GM19023 (cell line): ENCODE results near the gene DDOST.

Experiments used
- ATAC-seq: cut with Tn5 transposase; IDR thresholded peaks from one replicate; pipeline ENCODE4 v1.9.1; 2021; ENCODE audit warnings: mild to moderate bottlenecking, moderate library complexity; ENCODE audit not compliant: unreplicated experiment

DDOST gene

DNA sequence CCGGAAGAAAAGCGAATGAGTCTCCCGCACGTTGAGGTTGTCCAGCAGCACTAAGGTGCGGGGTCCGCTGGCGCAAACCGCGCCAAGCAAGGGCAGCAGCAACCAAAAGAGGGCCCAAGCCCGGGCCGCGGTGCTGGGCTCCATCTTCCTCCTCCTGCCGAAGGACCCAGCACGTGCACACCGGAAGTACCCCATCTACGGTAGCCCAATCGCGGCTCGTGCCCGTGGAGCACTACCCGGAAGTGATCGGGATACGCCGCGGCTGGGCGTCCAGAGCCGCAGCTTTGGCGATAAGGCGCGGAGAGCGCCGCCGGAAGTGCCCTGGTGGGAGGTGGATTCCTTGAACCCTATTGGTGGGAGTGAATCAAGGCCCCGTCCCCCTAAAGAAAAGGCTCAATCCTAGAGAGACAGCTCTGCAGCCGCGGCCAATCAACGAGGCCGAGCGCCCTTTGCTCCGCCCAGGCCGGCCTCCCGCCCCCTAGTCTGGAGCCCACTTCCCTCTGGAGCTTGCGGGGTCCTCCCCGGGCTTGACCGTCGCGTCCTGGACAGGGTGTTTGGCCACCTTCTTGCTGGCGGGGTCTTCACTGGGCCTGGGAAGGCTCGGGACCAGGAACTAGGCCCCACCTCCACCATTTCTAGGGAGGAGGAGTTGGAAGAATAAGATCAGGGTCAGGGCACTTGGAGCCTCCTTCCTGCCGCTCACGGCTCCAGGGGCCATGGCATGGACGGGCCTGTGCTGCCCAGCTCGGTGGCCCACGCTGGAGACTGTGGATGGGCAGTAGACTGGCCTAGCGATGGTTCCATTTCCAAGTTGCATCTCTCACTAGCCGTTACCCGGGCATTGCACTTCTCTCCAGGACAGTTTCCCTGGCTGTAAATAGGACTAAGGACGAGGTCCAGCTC, at the start of gene DDOST:
Gene DDOST (minus strand): TSS at position 163 of the 903 bp plus-strand sequence. CDS start 19 bp downstream, at position 144.
- peak; percentile 97 for ATAC-seq

DNA sequence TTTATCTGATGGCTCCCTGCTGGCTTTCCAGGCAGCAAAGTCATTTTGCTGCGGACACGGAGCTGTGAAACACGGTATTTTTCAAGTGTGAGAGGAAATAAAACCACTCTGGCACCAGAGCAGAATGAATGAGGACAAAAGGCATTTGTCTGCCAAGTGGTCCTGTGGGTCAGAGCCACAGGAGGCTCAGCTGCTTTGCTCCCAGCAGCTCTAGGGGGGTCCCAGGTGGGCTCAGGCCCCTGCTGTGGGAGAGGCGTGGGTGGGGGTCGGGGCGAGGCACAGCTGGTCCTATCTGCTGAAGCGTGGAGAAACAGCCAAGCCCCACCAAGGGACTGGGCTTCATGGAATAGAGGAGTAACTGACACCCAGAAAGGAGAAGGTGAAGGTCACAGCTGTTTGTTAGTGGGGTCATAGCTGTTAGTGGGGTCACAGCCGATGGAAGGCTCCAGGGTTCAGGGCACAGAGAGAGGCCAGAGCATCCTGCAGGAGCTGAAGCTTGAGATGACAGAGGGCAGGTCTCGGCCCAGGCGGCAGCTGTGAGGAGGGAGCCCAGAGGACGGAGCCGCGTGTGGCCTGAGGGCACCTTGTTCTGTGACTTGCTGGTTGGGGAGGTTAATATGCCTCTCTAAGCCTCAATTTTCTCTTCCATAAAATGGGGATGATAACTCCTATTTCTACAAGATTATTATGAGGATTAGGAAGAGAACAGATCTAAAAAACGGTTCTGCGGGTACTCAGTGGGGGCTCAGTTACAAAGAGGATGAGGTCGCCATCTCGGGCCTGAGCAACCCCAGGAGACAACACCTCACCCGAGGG, 49.5 kb upstream of the DDOST start:
- ATAC-seq: no peak

DNA sequence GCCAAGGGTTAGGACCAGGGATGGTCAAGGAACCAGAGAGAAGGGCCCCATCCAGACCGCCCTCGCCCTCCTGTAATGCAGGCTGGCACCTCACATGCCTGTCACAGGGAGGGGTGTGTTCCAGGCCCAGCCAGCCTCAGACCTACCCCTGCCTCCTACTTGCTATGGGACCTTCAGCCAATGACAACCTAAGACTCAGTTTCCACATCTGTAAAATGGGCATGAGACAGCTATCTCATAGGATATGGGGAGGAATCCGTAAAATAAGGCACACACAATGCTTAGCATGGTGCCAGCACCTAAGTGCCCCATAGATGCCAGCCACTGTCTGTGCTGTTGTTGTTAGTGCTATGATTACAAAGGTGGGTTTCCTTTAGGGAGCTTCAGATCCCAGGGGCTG, 48.7 kb upstream of the DDOST start:
- no peak for ATAC-seq

- no peak for ATAC-seq
These were observed 47.7 kb upstream of the DDOST start for GRCh38 chr1:20708891-20709290.

- ATAC-seq: no peak
These were observed 46.9 kb upstream of the DDOST start for GRCh38 chr1:20708057-20708456.

GRCh38 chr1:20706841-20707240, 45.7 kb upstream of the DDOST start:
- no peak for ATAC-seq

- ATAC-seq: no peak
These were observed 44.1 kb upstream of the DDOST start for GRCh38 chr1:20705203-20705755.

DNA sequence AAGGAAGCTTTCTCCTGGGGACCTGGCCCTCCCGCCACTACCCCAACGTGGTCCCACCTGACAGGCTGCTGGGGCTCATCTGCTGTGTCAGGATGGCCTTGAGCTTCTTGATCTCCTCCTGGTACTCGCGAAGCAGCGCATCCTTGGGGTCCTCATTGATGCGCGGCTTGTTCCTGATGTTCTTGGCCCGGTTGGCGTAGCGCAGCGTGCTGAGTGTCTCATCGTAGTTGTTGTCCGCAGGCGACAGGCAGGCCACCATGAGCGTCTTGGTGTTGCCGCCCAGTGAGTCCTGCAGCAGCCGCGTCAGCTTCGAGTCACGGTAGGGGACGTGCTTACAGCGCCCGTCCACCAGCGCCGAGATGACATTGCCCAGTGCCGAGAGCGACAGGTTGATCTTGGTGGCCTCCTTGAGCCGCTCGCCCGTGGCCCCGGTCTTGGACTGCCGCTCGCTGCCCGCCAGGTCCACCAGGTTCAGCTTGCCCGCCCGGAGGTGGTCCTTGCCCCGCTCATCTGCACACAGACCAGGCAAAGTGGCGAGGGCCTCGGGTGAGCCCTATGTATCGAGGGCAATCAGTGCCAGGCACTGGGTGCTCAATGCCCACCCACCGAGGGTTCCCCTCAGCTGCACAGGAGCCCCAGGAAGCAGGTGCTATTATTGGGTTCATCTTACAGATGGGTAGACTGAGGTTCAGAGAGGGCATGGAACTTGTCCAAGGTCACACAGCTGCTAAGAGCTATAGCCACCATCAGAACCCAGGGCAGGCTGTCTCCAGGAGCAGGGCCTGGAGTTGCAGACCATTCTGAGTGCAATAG, 43.4 kb upstream of the DDOST start:
- no peak for ATAC-seq

DNA sequence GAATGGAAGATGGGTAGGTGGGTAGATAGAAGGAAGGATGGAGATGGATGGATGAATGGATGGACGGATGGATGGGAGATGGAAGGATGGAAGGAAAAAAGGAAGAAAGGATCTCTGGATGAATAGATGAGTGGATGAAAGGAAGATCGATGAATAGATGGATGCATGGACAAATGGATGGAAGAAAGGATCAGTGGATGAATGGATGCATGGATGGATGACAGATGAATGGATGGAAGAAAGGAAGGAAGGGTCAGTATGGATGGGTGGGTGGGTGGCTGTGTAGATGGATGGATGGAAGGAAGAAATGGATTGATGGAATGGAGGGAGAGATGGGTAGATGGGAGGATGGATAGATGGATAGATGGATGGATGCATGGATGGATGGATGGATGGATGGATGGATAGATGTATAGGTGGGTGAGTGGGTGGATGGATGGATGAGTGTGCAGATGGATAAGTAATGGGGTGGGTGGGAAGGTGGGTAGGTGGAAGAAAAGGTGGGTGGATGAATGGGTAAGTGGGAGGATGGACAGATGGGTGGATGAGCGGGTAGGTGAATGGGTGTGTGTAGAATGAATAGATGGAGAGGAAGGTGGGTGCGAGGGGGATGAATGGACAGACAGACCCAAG, 42.1 kb upstream of the DDOST start:
- ATAC-seq: no peak

DNA sequence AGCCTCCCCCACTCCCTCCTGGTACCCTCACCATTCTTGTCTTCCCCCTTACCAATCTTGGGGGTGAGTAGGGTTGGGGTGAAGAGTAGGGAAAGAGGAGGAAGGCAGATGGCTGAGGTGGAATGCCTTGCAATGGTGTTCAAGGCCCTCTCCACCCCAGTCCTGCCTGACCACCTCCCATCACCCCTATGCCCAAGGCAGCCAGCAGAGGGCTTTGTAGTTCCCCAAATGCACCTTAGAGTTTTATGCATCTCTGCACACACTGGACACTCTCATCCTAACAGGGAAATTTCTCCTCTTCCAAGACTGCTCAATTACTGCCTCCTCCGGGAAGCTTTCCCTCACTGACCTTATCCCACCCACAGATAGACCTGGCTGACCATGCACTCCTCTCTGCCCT, 41.2 kb upstream of the DDOST start:
- no peak for ATAC-seq

GRCh38 chr1:20701847-20702246, 40.7 kb upstream of the DDOST start:
- ATAC-seq: no peak

GRCh38 chr1:20701446-20701845, 40.3 kb upstream of the DDOST start:
- no peak for ATAC-seq

DNA sequence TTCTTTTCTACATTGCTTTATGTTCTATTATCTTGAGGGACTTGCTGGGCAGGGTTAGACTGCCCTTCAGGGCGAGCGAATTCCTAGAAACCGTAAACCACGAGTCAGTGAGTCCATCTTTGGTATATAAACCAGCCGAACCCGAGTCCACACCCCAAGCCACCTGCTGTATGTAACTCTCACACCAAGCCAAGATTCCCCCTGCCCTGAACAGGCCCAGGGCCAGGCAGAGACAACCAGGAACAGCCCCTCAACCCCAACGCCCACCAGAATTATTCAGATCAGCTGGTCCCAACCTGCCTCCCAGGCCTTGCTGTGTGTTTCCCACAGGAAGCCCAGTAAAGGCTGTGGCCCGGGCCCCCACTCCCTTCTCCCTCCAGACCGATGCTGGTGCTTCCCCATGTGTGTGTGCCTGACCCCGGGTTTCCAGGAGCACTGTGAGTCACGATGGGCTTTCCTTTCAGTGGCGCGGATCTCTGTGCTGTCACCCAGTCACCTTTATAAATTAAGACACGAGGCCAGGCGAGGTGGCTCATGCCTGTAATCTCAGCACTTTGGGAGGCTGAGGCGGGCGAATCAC, 39.6 kb upstream of the DDOST start:
- ATAC-seq: no peak

DNA sequence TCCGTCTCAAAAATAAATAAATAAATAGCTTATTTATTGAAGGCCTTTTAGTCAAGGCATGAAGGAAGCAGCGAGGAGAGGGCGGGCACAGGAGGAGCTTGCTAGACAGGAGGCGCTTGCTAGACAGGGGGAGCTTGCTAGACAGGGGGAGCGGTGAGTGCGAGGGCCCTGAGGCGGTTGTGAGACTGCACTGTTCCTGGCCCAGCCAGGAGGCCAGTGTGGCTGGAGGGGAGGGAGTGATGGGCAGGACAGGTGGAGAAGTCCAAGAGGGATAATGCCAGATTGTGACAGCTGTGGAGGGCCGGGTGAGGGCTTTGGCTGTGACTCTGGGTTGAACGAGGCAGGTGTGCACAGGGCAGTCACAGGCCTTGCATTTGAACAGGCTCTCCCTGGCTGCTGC, 38.4 kb upstream of the DDOST start:
- no peak for ATAC-seq

DNA sequence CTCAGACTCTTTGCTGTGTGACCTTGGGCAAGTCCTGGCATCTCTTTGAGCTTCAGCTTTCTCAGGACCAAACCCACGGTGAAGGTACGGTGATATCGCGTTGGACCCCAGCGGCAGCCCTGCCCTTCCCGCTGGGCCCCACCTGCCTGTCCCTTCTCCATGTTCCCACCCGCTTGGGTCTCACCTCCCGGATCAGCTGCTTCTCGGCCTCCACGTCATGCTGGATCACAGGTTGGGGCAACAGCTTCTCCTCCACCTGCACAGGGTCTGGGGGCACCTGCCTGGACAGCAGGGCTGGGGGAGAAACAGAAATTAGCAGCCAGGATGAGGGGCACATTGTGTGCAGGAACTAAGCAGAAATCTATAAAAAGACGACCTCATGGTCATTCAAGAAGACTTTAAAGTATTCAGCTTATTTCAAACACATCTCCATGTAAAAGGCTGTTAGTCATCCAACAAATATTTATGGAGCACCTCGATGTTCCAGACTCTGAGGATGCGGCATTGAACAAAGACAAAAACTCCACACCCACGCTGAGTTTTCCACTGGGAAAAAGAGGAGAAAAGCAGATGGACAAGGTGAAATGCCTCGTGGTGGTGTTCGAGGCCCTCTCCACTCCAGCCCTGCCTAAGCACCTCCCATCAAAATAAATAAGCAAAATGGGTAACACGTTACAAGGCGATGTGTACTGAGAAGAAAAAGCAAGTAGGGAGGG, 37.2 kb upstream of the DDOST start:
- no peak for ATAC-seq

DNA sequence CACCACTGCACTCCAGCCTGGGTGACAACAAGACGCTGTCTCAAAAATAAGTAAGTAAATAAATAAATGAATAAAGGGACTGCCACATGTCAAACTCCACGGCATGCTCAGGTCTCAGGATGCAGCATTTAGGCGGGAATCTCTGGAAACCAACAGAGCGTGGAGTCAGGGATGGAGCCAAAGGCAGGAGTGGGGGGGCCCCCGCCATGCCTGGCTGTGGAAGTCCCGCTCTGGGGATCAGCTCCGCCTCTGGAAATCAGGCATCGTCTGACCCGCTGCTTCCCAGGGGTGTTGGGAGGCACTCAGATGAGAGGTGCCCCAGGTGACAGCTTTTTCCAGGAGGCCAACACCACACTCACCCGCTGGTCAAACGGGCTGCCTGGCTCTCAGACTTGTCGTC, 36.4 kb upstream of the DDOST start:
- no peak for ATAC-seq

GRCh38 chr1:20696397-20697333, 35.5 kb upstream of the DDOST start:
- ATAC-seq: peak; percentile 71

GRCh38 chr1:20695515-20695914, 34.3 kb upstream of the DDOST start:
- ATAC-seq: no peak
